Fibroblast of pulmonary artery (primary cell): ENCODE measurements around the gene DDX60.
"Not testable (repeated sequence)": the region's sequence is repeated elsewhere in the genome, so short reads cannot be mapped to it uniquely, and the experiment has no call there.

Experiments
- DNase-seq: peaks from one replicate; pipeline ENCODE4 v3.0.0-alpha.2; 2010; ENCODE audit warnings: low read depth
- H3K4me3 ChIP-seq: replicated peaks from 2 replicates; pipeline ENCODE4 v1.5.1; 2011; ENCODE audit warnings: low read depth, mild to moderate bottlenecking, control low read depth, low read length, moderate library complexity
- CTCF ChIP-seq: IDR thresholded peaks from 2 replicates; pipeline ENCODE4 v1.5.1; 2011; ENCODE audit warnings: mild to moderate bottlenecking, control low read depth, low read length, inconsistent platforms; ENCODE audit errors: missing control alignments

Gene DDX60

DNA sequence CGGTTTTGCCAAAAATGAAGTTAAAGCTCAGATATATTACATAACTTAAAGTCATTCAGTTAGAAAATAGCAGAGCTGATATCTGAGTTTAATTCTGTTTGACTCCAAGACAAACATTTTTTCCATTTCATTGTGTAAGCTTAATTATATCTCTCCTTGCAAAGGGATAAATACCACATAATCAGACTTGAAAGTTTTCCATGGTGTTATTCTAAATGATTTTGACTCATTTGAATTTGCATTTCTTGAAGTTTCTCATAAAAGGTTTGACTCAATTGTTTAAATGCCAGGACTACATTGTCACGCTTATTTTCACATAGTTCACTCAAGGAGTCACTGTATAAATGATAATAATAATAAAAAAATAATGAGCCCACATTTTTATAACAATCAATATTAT lies 39.4 kb upstream of the DDX60 start:
- no peak for TF ChIP-seq CTCF
- DNase-seq = no peak
- no peak overlapping the region for H3K4me3 ChIP-seq

DNA sequence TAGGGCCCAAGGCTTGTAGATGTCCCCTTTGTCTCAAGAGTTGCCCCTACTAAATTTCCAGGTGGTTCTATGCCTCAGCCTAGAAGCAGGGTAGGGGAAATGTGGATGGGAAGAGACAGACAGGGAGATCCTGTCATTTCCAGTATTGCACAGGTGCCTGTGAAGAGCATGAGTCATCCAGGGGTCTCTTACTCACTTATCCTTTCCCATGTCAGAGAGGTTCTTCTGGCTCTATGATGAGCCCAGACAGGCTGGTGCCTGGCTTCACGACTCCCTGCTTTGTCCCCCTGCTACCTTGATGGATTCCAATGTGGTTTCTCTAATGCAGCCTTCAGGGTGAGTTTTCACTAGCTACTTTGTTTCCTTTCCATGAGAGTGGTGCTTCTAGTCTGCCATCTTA lies 35.2 kb upstream of the DDX60 start:
- no peak overlapping the region for H3K4me3 ChIP-seq
- TF ChIP-seq CTCF = no peak
- DNase-seq = no peak

GRCh38 chr4:168337550-168337940 lies 19.0 kb upstream of the DDX60 start:
- no peak for TF ChIP-seq CTCF
- H3K4me3 ChIP-seq = no peak overlapping the region
- DNase-seq = peak; percentile 38

DNA sequence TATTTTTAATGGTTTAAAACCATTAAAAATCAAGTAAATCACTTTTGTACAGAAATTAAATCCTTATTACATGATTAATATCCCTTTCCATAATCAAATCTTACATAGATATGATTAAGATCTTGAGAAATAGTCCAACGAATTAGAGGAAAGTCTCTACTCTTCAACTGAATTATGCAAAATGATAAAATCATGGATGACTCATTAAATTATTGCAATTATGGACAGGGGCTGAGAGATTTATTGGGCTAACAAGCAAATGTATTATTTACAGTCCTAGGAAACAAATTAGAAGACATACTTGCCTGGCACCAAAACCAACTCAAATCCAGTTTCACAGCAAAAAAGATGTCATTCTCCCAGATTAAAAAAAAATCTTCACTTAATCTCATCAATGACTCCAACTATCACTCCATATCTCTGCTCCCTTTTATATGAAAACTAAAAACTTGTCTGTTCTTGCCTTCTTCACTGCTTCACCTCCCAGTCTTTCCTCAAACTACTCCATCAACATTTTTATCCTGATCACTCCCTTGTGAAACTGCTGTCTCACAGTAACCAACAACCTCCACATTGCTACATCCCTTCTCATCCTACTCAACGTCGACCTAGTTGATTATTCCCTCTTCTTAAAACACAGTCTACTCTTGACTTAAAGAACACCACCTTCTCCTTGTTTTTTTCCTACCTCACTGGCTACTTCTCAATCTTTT lies 18.4 kb upstream of the DDX60 start:
- DNase-seq = no peak
- TF ChIP-seq CTCF = no peak

DNA sequence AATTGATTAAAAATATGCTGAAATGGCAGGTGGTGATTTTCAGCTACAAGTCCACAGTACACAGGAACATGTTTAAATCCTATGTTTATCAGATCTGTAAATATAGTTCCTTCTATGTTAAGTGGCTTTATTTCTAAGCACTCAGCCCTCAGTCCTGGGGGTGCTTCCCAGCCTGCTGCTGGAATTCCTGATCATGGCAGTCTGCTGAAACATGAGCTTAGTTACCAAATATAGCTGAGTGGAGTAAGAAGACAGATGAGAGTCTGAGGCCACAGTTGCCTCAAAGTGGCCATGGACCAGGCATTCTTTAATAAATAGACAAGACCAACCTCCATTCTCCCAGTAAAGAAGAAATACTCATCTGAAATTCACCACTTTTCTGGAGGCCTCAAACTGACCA lies 17.1 kb upstream of the DDX60 start:
- no peak for TF ChIP-seq CTCF
- no peak overlapping the region for H3K4me3 ChIP-seq
- peak; percentile 13 for DNase-seq

More for the DNA sequence above, 18.4 kb upstream of the DDX60 start:
- H3K4me3 ChIP-seq = no peak overlapping the region

- DNase-seq = no peak
- TF ChIP-seq CTCF = no peak
- H3K4me3 ChIP-seq = no peak overlapping the region
These were observed 15.5 kb upstream of the DDX60 start for GRCh38 chr4:168334053-168334452.

DNA sequence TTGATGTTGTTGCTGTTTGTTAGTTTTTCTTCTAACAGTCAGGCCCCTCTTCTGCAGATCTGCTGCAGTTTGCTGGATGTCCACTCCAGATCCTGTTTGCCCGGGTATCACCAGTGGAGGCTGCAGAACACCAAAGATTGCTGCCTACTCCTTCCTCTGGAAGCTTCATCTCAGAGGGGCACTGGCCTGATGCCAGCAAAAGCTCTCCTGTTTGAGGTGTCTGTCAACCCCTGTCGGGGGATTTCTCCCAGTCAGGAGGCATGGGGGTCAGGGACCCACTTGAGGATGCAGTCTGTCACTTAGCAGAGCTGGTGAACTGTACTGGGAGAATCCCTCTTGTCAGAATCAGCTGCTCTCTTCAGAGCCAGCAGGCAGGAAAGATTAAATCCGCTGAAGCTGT lies 12.0 kb upstream of the DDX60 start:
- H3K4me3 ChIP-seq, DNase-seq: not testable (repeated sequence)
